Activated naive CD4-positive, alpha-beta T cell treated with anti-CD3 and anti-CD28 coated beads for 36 hours (primary cell): Measurements from ENCODE around the gene DIO2. TPM values are rescaled to one million over a fixed set of nuclear protein-coding genes. Genes with fewer than 3 reads are reported as not detected.

ENCODE experiments used
- CTCF ChIA-PET: fragments of 350-600 bp; sonication (Branson Sonifier 250); formaldehyde crosslinking; loops from one replicate; lab custom pipeline; 2021; ENCODE audit warnings: antibody characterized with exemption; lab: Charles Lee
- DNase-seq: peaks from one replicate; pipeline ENCODE4 v3.0.0-alpha.2; 2020
- H3K27ac Mint-ChIP-seq: one replicate; pipeline ENCODE4 v1.8.0; 2021; ENCODE audit warnings: mild to moderate bottlenecking, mixed read lengths
- H3K27me3 Mint-ChIP-seq: one replicate; pipeline ENCODE4 v1.8.0; 2021; ENCODE audit warnings: low read depth, mixed read lengths
- H3K36me3 Mint-ChIP-seq: one replicate; pipeline ENCODE4 v1.8.0; 2021; ENCODE audit warnings: low read depth, mixed read lengths
- H3K4me1 Mint-ChIP-seq: one replicate; pipeline ENCODE4 v1.8.0; 2021; ENCODE audit warnings: low read depth, mixed read lengths
- H3K4me3 Mint-ChIP-seq: one replicate; pipeline ENCODE4 v1.8.0; 2021; ENCODE audit warnings: mild to moderate bottlenecking, moderate library complexity, mixed read lengths
- H3K9me3 Mint-ChIP-seq: one replicate; pipeline ENCODE4 v1.8.0; 2021; ENCODE audit warnings: mixed read lengths
- intact Hi-C: fragments of 100-400 bp; cut with micrococcal nuclease; formaldehyde crosslinking; loops from one replicate; pipeline ENCODE4 v1.15.1; 2023
- total RNA-seq, 2 experiments: library from RNA; stranded (reverse); gene quantifications; one replicate each; pipeline ENCODE4 v1.2.3, GENCODE V29; 2021

Gene DIO2
- total RNA-seq, 2 experiments from 2014 or later, result not detected

DNA sequence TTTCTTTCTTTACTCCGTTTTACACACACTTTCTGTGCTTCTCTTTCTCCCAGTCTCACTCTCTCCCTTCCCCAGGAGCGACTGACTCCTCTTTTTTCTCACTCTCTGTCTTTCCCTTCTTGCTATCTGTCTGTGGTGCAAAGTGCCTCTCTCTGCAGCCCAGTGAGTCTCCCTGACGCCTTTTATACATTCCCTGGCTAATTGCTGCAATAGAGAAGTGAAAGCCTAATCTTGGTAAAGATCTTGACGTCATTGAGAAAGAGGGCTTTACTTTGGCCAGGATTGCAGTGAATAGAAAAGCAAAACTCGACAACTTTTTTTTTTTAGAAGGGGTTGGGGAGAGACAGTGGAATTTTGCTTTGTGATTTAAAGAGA lies 706 bp upstream of the DIO2 start:
- Mint-ChIP-seq H3K9me3 (no peaks in the 10 kb centered on the region), H3K27me3 (peaks cover 2% of the 10 kb centered on the region), H3K4me1 (peaks cover 4% of the 10 kb centered on the region), H3K4me3 (no peak overlapping the region), H3K27ac (no peak overlapping the region), H3K36me3 (no peaks in the 10 kb centered on the region)
- CTCF ChIA-PET, result no interaction called here
- DNase-seq, result no peak
- intact Hi-C loops, result loop anchor here (10.0 kb wide), 1 partner anchor 373 kb away; no protein-coding TSS in a partner anchor

DNA sequence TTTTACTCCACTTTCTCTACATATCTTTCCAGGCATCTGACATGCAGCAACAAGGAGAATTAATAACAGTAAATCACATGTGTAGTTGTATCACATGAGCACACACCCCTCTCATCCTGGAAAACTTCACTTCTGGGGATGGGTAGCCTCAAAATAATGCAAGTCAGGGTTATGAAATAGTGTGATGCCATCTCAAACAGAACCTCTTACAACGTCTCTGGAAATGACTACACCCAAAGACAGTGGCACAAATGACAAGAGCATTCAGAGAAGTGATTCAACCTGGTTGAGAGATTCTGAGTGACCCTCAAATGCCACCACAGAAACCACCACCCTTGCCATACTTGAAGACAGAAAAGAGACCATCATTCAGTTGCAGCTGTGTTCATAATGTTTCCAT lies 2.8 kb downstream of the DIO2 start:
- DNase-seq, result no peak
- Mint-ChIP-seq H3K27ac (no peak overlapping the region), H3K4me3 (no peak overlapping the region), H3K27me3 (peaks cover 2% of the 10 kb centered on the region), H3K4me1 (peaks cover 4% of the 10 kb centered on the region), H3K9me3 (no peaks in the 10 kb centered on the region), H3K36me3 (no peaks in the 10 kb centered on the region)
- CTCF ChIA-PET, result interaction anchor here (0.6 kb wide), 1 partner anchor 114 kb away, joined by 3 read pairs; no protein-coding TSS in a partner anchor
- intact Hi-C loops, result no loop called here

DNA sequence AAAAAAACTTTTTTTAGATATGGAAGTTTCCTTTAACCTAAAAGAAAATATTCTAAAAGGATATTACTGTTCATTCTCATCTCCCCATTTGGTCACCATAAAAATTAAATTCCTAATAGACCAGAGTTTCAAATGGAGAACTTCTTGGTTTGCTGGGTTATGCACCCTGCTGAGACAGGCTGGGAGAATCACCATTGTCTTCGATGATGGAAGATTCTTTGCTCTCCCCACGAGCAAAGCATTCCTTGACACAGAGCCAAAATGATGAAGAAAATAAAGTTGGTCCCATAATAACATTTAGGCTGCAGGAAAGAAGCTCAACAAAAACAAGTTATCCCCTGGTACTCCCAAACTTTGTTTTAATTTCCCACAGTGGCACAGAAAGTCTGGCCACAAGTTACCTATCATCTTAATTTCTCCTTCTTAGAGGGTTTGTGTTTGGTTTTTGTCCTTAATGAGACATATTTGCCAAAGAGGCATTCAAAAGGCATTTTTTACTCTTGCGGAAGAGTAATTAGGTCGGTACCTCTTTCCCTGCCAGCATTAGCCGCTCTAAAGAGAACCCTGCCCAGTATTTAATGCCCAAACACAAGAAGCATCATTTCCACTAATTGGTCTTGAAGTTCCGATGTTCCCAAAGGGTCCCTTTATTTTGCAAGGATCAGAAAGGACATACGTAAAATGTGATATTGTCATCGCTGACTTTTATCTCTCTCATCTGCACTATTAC lies 4.8 kb downstream of the DIO2 start:
- no peak for DNase-seq
- Mint-ChIP-seq H3K4me1 (no peaks in the 10 kb centered on the region), H3K27ac (no peak overlapping the region), H3K27me3 (no peaks in the 10 kb centered on the region), H3K4me3 (no peak overlapping the region), H3K36me3 (no peaks in the 10 kb centered on the region), H3K9me3 (no peaks in the 10 kb centered on the region)
- CTCF ChIA-PET, result no interaction called here
- intact Hi-C loops, result no loop called here

DNA sequence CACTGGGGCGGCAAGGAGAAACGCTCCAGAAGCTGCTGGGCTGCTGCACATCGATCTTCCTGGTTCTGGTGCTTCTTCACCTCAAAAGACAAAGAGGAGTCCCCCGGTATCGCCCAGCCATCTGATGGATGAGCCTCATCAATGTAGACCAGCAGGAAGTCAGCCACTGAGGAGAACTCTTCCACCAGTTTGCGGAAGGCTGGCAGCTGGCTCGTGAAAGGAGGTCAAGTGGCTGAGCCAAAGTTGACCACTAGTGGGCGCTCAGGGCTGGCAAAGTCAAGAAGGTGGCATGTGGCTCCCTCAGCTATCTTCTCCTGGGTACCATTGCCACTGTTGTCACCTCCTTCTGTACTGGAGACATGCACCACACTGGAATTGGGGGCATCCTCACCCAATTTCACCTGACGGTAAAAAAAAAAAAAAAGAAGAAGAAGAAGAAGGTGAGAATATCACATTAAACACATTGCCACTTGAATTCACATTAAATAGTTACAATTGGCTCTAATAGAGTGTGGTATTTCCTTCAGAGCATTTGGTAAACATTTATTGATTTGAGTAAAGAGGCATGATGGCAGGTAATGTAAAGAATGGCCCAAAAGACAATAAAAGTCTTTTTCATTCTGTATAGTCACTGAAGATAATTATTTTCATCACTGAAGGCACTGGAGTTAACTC lies 8.3 kb downstream of the DIO2 start:
- CTCF ChIA-PET, result interaction anchor here (0.9 kb wide), 1 partner anchor 9 kb away, joined by 3 read pairs; no protein-coding TSS in a partner anchor
- peak; percentile 44 for DNase-seq
- Mint-ChIP-seq H3K36me3 (no peaks in the 10 kb centered on the region), H3K4me3 (no peak overlapping the region), H3K27me3 (no peaks in the 10 kb centered on the region), H3K4me1 (no peaks in the 10 kb centered on the region), H3K9me3 (peaks cover 5% of the 10 kb centered on the region), H3K27ac (no peak overlapping the region)
- intact Hi-C loops, result no loop called here

DNA sequence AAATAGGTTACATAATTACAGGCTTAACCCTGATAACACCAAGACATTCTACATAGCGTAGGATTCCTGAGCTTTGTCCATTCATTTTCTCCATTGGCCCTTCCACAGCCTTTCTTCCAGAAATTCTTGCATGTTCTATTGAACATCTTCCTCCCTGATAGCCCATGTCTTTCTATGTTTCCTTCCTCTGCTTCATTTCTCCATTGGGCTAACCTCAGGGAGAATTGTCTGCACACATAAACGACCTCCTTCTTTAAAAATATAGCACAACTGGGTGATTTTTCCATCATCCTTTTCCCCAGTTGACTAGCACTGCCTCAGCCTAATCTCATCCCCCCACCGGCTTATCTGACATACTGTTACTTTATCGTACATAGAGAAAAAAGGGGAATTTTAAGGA lies 11.2 kb downstream of the DIO2 start:
- Mint-ChIP-seq H3K27ac (no peak overlapping the region), H3K4me3 (no peak overlapping the region), H3K27me3 (no peaks in the 10 kb centered on the region), H3K4me1 (no peaks in the 10 kb centered on the region), H3K9me3 (peaks cover 5% of the 10 kb centered on the region), H3K36me3 (no peaks in the 10 kb centered on the region)
- CTCF ChIA-PET, result no interaction called here
- no peak for DNase-seq
- intact Hi-C loops, result no loop called here

DNA sequence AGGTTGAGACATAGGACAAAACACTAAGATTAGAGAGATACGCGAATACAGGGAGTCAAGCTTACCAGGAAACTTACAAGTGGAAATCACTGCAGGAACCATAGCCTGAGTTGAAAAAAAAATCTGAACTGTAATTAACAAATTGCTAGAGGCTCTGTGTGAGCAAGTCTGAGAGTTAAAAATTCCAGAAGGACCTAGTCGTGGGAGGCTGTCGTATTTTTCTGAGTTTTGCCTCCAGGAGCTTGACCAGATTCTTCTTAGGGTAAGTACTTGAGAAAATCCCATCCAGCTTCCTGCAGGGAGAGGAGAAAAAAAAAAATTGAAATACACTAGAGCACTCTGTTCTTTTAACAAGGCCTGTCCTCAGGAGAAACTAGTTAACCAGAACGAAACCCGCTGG lies 22.7 kb downstream of the DIO2 start:
- CTCF ChIA-PET, result no interaction called here
- H3K4me3 Mint-ChIP-seq, result no peak overlapping the region
- H3K27me3 Mint-ChIP-seq, result no peaks in the 10 kb centered on the region
- DNase-seq, result no peak
- H3K36me3 Mint-ChIP-seq, result no peaks in the 10 kb centered on the region
- no peaks in the 10 kb centered on the region for H3K4me1 Mint-ChIP-seq
- intact Hi-C loops, result no loop called here
- H3K27ac Mint-ChIP-seq, result no peak overlapping the region
- H3K9me3 Mint-ChIP-seq, result peaks cover 6% of the 10 kb centered on the region

DNA sequence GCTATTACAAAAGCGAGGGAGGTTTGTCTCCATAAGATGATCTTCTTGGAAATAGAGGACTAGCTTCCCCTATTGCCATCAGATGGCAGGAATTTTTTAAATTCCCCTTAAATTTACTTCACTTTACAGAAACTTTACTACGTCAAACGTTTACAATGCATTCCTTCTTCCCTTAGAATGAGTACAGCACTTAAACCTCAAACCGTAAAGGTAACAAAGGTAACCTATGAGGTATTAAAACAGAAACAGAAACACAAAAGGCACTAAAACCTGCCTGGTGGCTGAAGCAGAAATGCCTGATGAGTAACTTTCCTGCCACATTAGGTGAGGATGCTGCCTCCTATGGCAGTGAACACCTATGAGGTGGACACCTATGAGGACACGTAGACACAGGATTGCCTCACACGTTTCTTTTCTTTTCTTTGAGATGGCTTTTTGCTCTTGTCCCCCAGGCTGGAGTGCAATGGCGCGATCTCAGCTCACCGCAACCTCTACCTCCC lies 25.0 kb downstream of the DIO2 start:
- no peaks in the 10 kb centered on the region for H3K4me1 Mint-ChIP-seq
- no peak for DNase-seq
- intact Hi-C loops, result no loop called here
- peaks cover 5% of the 10 kb centered on the region for H3K9me3 Mint-ChIP-seq
- CTCF ChIA-PET, result no interaction called here
- H3K27ac Mint-ChIP-seq, result no peak overlapping the region
- no peaks in the 10 kb centered on the region for H3K27me3 Mint-ChIP-seq
- no peak overlapping the region for H3K4me3 Mint-ChIP-seq
- no peaks in the 10 kb centered on the region for H3K36me3 Mint-ChIP-seq

DNA sequence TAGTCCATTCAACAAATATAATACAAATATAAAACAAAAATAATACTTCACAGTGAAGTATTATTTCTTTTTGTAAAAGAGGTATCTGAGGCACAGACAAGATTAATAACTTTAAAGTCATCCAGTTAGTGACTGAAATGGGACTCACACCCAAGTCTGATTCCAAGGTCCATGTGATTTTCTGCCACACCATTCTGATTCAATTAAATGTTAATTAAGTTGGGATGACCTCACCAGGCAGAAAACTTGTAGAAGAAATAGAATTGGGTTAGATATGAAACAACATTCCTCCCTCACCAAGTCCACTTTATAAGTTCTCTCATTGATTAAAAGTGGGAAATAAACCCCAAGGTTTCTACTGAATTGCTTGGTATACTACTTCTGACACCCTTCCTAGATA lies 34.4 kb downstream of the DIO2 start:
- Mint-ChIP-seq H3K27ac (no peak overlapping the region), H3K36me3 (no peaks in the 10 kb centered on the region), H3K9me3 (no peaks in the 10 kb centered on the region), H3K27me3 (no peaks in the 10 kb centered on the region), H3K4me3 (no peak overlapping the region), H3K4me1 (no peaks in the 10 kb centered on the region)
- DNase-seq, result no peak
- CTCF ChIA-PET, result no interaction called here
- intact Hi-C loops, result no loop called here

DNA sequence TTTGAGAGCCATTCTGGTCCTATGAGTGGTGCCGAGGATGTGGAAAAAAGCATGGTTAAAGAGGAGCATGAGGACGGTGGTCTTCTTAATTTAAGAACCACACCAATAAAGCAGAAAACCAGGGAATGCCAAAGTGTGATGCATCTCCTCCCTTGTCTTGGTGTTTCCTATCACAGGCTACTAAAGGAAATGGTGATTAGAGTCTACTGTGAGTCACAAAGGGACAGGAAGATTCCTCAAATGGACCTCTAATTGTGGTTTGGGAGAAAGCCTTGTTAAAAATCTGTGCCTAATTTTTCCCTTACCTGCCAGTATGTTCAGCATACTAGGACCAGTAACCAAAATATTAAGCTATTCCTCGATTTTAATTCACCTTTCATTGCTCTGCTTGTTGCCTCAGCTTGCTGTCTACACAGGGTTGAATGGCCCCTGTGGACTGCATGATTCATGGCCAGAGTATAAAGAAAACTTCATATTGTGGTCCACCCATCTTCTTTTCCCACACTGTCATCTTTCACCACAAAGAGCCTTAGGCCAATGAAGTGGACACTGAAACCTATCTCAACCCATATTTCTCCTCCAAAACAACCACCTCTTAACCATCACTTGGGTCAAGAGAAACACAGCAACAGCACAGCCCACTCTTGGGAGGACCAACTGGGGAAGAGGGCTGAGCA lies 38.8 kb downstream of the DIO2 start:
- CTCF ChIA-PET, result no interaction called here
- H3K36me3 Mint-ChIP-seq, result no peaks in the 10 kb centered on the region
- H3K9me3 Mint-ChIP-seq, result no peaks in the 10 kb centered on the region
- H3K27me3 Mint-ChIP-seq, result no peaks in the 10 kb centered on the region
- no peaks in the 10 kb centered on the region for H3K4me1 Mint-ChIP-seq
- intact Hi-C loops, result no loop called here
- H3K4me3 Mint-ChIP-seq, result no peak overlapping the region
- H3K27ac Mint-ChIP-seq, result no peak overlapping the region
- no peak for DNase-seq

DNA sequence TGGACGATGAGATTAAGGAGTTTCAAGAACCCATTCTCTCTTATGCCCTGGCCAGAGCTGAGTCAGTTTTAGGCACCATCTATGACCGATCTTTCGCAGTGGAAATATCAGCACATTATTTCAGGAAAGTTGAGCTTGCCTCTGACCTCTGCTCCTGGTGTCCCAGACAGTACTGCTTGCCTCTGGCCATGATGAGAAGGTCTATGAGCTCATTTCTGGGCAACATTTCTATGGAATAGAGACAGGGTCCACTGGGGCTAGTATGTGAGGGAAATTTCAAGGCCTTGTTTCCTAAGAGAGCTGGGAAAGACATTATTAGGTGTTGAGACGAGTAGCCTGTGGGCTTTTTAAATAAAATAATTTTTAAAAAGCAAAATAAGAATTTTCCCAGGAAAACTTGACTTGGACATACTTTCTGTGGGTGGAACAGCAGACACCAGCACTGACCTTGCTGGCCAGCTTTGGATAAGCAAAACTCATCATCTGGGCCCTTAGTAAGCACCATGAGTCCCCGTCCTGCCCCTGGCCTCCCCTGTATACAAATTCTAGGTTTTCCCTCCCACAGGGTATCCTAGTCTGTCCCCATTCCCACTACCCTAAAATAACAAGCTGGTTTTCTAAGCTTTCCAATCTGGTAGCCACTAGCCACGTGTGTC lies 43.4 kb downstream of the DIO2 start:
- Mint-ChIP-seq H3K4me1 (no peaks in the 10 kb centered on the region), H3K27me3 (no peaks in the 10 kb centered on the region), H3K9me3 (no peaks in the 10 kb centered on the region), H3K27ac (no peak overlapping the region), H3K4me3 (no peak overlapping the region), H3K36me3 (no peaks in the 10 kb centered on the region)
- DNase-seq, result no peak
- CTCF ChIA-PET, result no interaction called here
- intact Hi-C loops, result no loop called here

DNA sequence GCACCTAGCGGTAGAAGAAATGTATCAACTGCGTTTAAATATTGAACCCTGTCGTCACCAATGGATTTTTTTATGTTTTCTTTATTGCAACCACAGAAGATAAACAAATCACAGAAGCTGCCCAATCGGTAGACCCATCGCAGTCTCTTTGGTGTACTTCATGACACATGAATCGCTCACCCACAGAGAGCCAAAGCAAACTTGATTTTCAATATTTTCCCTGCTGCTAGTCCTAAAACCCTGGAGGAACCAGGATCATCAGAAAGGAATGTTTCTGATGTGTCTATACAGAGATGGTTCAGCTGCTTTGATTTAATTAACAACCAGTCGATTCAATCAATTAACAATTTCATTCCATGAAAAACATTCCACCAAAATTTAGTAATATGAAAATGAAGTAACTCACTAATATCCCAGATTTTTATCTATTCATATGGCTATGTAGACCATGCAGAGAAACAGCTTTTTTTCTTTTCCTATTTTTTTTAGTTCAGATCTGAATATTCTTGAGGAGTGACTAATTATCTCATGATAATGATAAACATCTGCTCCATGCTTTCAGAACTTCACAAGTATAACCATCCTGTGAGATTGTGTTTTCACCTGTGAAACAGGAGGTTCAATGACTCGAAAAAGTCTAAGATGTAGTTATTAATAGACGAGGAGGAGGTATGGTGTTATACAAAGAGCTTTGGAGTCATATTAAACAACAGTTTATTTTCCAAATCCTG lies 46.1 kb downstream of the DIO2 start:
- intact Hi-C loops, result no loop called here
- Mint-ChIP-seq H3K4me3 (no peak overlapping the region), H3K27ac (no peak overlapping the region), H3K9me3 (no peaks in the 10 kb centered on the region), H3K4me1 (no peaks in the 10 kb centered on the region), H3K27me3 (no peaks in the 10 kb centered on the region), H3K36me3 (no peaks in the 10 kb centered on the region)
- DNase-seq, result no peak
- CTCF ChIA-PET, result no interaction called here

DNA sequence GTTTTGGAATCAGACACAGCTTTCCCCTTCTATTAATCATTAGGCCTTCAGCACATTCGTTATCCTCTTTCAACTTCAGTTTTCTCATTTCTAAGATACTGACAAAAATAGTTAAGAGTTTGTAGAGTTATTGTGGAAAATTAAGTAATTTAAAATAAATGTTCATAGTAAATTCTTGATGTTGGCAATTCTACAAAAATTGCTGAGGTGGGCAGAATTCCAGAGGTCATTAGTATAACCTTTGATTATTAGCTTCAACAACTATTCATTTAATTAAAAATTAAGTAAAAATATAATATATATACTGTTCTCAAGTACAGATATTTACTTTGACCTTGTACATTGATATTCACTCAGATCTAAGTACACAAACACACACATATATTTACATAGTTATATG lies 58.5 kb downstream of the DIO2 start:
- H3K36me3 Mint-ChIP-seq, result no peaks in the 10 kb centered on the region
- H3K9me3 Mint-ChIP-seq, result peaks cover 7% of the 10 kb centered on the region
- H3K27ac Mint-ChIP-seq, result no peak overlapping the region
- no peaks in the 10 kb centered on the region for H3K4me1 Mint-ChIP-seq
- intact Hi-C loops, result no loop called here
- H3K4me3 Mint-ChIP-seq, result no peak overlapping the region
- no peaks in the 10 kb centered on the region for H3K27me3 Mint-ChIP-seq
- CTCF ChIA-PET, result no interaction called here
- no peak for DNase-seq
